Effector CD4-positive, alpha-beta T cell (primary cell): ENCODE measurements around the gene FCRL2.
"Not testable (repeated sequence)": the region's sequence is repeated elsewhere in the genome, so short reads cannot be mapped to it uniquely, and the experiment has no call there.

Experiments used
- DNase-seq: peaks from one replicate; pipeline ENCODE4 v3.0.0-alpha.2; 2020

Gene FCRL2

DNA sequence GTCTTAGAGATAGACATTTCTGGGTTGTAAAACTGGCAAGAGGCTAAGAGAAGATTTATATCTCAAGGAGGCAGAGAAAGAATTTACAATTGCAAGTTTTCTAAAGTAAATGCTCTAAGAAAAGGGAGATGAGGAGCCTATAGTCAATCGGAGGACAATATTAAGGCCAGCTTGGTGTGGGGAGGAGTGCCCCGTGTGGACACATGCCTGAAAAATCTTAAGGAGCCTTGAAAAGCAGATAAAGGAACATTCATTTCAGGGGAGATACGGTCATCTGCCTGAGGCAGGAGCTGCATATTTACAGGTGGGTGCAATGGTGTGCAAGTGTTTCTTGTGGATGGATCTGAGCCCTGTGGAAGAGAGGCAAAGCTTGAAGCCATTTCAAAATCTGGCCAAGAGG, 25.6 kb downstream of the FCRL2 start:
- no peak for DNase-seq

DNA sequence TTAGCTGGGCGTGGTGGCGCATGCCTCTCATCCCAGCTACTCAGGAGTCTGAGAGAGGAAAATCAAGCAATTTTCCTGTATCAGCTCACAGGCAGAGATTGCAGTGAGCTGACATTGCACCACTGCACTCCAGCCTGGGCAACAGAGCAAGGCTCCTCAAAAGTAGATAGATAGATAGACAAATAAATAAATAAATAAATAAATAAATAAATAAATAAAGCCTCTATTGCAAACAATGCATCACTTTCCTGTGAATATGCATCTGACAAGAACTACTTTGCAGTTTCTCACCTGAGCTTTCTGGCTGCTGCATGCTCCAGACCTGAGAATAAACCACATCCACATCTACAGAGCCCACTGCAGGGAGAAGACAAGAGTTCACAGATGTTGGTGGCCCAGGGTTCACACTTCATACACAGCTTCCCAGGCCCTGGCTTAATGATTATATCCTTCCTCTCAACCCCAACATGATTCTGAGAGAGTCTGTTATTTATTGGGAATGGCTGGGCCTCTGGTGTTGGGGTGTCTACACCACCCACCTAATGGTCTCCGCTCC, 28.6 kb downstream of the FCRL2 start:
- DNase-seq = no peak

DNA sequence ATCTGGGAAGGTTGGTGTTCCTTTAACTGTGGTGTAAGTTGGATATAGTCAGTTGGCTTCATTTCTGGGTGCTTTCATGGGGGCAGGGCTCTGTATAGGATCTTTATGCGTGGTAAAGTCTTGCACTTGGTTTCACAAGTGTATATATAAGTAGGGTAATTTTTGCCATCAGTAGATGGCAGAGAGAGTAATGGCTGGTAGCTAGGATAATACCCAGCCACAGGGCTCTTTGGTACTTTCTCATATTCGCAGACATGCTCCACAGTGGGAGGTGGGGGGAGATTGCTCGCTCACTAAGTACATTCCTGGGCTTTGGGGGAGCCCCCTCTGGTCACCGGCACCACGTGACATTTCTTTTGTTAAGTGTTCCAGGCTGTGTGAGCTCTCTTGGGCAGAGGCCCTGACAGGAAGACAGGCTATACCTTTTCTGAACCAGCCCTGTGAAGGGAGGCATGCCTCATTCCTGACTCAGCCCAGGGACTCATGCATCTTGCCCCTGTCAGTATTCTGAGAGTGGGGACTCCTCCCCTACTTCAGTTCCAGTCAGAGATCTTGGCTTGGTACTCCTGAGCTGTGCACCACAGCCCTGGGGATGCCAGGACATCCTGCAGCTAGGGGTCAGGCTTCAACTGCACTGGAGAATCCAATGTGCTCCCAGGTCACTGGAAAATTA, 37.6 kb downstream of the FCRL2 start:
- no peak for DNase-seq

DNA sequence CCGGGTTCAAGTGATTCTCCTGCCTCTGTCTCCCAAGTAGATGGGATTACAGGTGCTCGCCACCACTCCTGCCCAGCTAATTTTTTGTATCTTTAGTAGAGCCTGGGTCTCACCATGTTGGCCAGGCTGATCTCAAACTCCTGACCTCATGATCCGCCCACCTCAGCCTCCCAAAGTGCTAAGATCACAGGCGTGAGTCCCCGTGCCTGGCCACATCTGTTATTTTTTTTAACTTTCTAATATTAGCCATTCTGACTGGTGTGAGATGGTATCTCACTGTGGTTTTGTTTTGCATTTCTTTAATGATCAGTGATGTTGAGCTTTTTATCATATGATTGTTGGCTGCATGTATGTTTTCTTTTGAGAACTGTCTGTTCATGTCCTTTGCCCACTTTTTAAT, 40.9 kb downstream of the FCRL2 start:
- not testable (repeated sequence) for DNase-seq

DNA sequence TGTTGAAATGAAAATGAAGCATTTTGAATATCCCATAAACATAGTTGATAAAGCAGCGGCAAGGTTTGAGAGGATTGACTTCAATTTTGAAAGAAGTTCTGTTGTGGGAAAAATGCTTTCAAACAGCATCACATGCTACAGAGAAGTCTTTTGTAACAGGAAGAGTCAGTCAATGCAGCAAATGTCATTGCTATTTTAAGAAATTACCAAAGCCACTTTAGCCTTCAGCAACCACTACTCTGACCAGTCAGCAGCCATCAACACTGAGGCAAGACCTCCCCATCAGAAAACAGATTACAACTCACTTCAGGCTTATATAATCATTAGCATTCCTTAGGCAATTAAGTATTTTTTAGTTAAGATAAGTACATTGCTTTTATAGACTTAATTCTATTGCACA, 42.6 kb downstream of the FCRL2 start:
- DNase-seq = no peak

DNA sequence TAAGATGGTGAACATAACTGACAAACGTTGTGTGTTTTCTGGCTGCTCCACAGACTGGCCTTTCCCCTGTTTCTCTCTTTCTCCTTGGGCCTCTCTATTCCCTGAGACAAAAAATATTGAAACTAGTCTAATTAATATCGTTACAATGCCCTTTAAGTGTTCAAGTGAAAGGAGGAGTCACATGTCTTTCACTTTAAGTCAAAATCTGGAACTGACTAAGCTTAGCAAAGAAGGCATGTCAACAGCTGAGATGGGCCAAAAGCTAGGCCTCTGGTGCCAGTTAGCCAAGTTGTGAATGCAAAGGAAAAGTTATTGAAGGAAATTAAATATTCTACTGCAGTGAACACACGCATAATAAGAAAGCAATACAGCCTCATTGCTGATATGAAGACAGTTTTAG, 44.2 kb downstream of the FCRL2 start:
- no peak for DNase-seq

DNA sequence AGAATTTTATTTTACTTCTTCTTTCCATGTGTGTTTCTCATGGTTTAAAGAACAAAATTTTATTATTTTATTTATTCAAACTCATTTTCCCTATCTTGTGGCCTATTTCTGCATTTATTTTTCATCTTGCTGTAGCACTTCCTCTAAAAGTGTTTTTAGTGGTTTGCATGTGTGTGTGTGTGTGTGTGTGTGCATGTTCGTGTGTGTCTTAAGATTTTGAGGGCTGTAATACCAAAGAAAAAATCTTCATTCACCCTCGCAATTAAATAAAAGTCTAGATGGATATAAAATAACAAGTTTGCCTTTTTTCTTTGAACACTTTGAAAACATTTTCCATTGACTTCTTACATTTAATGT, 51.7 kb downstream of the FCRL2 start:
- DNase-seq = no peak

DNA sequence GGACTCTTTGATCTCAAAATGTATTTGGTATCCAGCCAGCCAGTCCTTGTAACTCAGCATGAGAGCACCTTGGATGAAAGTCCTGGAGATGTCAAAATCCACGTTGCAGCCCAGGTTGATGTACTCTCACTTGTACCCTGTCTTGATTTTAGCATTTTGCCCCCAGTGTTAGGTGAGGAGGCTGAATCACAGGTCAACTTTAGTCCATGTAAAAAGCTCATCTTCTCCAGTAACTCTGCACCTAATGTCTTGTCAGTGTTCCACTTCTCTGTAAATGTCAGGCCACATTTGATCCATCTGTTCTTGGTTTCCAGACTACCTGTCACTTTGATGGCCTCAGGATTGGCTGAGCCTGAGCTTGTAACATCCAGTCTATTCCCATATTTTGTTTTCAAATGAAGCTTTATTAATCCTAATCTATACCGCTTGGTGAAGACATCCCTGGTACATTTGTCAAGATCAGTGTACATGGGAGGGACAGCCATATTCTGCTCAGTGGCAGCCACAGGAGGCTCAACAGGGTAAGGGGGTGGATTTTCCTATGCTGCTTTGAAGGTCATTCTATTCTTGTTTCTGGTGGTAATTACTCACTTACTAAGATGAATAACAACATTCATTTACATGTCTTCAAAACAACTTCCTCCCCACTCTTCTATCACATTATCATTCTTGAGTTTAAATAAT, 52.3 kb downstream of the FCRL2 start:
- no peak for DNase-seq

DNA sequence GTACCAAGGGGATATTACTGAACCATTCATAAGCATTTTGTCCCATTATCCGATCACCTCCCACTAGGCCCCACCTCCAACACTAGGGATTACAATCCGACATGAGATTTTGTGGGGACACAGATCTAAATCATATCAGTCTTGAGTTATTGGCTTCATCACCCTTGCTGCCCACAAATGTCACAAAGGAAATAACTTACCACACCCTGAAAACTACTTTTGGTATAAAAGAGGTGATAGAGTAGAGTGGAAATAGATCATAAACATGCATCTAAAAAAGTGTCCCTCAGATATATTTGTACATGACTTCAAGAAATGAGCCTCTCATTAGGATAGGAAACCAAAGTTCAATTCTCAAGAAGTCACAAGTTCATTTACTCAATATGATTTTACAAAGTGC, 53.8 kb downstream of the FCRL2 start:
- DNase-seq = no peak

DNA sequence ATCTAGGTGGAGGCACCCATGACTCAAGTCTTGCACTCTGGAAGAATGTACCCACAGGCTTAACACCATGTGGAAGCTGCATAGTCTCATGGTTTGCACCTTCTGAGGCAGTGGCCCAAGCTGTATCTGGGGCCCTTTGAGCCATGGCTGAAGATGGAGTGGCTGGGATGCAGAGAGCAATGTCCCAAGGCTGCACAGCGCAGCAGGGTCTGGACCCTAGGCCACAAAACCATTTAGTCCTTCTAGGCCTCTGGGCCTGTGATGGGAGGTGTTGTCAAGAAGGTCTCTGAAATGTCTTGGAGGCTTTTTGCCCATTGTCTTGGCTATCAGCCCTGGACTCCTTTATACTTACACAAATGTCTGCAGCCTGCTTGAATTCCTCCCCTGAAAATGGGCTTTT, 54.9 kb downstream of the FCRL2 start:
- DNase-seq = no peak

DNA sequence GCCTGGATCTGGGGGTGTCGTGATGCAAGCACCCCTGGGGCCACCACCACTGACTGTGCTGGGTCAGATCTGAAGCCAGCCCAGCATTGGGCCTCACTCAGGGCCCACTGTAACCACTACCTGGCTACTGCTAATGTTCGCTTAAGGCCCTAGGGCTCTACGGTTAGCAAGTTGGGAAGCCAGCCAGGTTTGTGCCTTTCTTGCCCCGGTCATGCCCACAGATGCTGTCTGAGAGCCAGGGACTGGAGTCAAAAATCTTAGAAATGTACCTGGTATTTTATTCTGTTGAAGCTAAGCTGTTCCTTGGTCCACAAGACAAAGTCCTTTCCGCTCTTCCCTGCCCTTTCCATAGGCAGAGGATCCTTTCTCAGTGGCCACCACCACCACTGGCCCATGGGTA, 61.2 kb downstream of the FCRL2 start:
- DNase-seq = no peak

DNA sequence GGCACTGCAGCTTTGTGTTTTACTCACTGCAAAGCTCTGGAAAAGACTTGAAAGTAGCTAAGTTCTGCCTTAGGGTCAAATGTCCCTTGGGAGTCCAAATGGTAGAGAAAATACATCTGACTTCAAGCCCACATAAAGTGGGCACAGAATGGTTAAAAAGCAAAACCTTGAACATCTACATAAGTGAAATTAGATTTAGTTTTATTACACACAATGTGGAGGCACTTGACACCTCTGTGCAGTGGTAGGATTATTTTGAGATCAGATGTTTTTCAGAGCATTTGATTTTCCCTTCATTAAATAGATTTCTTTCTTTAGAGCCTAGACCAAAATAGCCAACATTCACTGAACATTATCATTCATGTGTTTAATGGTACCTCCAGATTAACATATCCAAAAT, 65.1 kb downstream of the FCRL2 start:
- DNase-seq = no peak

DNA sequence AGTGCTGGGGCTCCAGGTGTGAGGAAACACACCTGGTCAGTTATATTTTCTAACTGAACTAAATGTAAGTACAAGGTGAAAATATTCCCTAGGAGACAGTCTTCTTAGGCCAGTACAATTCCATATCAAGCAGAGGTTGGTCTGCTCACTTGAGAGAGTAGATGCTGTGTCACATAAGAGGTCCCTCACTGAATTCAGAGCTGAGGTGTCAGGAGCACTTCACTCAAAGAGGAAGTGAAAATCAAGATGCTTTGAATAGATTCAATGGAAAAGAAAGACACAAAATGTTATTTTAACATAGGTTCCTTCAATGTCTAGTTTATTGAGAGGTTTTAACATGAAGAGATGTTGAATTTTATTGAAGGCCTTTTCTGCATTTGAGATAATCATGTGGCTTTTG, 72.1 kb downstream of the FCRL2 start:
- no peak for DNase-seq

DNA sequence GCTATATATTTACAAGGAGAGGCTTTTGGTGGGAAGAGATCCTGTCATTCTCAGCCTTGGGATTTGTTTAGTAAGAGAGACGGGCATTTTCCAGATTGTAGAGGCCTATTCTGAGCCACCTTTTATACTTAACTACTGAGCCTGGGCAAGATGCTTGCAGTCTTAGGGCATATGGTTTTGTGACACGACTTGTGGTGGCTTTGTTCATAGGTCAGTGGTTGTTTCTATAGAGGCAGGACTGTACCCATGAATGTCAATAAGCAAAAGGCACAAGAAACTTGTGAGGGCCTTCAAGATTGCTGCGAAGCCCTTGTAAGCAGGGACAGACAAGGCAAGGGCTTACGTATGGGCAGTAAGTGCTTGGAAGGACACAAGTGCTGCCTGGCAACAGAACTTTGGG, 73.0 kb downstream of the FCRL2 start:
- no peak for DNase-seq

DNA sequence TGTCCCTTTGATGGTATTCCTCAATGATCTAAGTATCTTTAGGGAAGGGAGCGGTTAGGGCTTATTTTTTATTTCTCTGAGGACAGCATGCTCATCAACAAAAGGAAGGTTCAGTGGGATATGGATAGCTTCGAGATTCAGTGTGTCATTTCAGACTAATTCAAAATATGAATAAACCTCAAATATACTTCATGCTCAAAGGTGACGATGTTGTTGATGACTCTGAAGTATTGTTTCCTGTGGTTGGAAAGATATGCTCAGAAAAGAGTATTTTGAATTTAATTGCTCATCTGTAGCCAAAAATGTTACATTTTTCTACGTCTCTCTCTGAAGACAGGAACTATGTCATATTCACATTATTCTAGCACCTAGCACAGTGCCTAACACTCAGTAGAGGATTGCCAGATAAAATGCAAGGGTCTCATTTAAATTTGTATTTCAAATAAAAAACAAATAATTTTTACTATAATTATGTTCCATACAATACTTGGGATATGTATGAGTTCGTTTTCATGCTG, 74.6 kb downstream of the FCRL2 start:
- no peak for DNase-seq

DNA sequence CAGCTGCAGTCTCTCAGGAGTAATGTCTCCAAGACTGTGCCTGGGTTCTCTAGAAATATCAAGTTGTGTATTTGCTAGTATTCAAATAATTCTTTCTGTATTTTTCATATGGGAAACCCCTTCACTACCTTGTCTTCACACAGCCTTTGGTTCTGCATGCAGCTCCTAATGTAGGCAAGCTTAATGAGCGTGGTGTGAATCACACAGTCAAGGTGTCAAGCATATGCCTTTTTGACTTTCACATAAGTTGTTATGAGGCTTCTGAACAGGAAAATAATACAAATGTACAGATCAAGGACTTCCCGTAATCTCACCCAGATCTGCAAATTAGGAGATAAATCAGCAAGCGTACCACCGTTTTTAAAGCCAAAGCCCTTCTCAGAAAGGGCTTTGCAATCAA, 76.2 kb downstream of the FCRL2 start, which contains the start of gene FCRL3:
TSS of gene FCRL3 (minus strand) at position 38 of the 400 bp plus-strand sequence. CDS start 280 bp downstream, outside the sequence.
- no peak for DNase-seq

DNA sequence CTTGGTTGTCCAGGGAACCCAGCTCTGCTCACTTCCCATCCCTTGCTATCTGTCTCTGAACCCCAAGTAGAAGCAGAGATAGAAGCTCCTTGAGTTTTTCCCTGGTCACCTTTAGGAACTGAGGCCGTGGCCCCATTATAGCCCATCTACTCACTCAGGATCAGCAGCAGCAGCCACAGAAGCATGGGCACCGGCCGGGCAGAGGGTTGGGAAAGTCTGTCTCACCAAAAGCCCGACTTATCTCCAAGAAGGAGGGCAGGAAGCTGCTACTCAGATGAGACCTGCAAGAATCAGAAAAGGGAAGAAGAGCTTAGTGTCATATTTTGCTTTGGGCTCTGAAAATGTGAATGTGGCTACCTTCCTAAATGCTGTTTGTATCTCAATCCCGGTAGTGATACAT, 76.6 kb downstream of the FCRL2 start:
- DNase-seq = no peak

DNA sequence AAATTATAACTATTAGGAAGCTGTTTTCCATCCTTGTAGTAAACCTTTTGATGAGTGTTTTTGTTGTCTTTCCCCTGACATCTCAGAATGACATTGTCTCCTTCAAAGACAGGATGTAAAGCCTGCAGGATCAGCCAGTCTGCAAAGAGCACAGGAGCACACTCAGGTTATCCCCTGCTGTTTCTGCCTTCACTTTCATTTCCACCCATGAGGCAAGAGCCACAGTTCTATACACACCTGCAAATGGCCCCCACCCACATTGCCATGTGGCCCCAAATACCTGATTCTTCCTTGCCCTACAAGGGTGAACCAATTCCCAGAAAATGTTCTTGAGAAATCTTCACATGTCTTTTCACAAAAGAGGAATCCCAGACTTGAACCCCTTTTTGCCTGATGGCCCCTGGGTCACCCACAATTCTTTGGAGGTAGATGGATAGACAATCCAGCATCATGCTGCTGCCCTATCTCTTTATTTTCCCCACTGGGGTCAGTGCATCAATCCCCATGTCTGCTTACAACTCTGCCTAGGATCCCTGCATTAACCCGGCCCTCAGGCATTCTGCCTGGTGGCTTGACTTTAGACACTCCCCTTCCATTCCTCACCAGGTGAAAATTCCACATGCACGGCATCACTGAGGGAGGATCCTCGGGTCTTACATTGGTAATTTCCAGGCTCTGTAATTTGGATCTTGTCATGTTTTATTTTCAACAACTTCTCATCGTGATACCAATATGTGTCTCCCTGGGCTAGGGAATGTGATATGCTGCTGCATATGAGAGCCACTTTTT, 79.0 kb downstream of the FCRL2 start:
- no peak for DNase-seq

DNA sequence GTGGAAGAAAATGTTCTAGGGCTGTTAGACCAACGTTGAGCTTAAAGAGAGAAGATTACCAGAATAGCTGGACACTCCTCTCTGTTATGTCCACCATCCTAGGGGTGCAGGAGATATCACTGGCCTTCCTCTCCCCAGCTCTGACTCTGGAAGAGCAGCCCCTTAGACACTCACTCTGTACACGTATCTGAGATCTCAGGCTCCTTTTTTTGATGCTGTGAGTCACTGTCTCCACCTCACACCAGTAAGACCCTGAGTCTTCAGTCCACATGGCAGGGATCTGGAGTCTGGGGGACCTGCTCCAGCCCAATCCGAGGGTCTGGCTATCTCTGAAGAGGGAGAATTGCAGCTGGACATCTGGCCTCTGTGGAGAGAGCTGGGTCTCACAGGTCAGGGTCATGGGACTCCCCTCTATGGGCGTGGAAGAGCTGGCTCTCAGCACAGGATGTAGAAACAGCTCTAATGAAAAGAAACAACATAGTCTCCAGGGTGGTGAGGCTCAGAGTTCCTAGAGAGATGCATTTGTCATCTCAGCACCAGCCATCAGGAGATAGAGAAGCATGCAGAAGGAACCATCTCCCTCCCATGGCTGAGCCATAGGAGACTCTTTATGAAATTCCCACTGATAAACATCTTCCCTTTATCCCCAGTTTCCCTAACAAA, 79.8 kb downstream of the FCRL2 start:
- no peak for DNase-seq
